GM18507 (cell line): ENCODE data around the gene CCNL1.
A peak's percentile ranks its signal among the peaks of the same experiment; 100 is the strongest.
"Not testable (repeated sequence)": the region's sequence is repeated elsewhere in the genome, so short reads cannot be mapped to it uniquely, and the experiment has no call there.

Experiments used
- DNase-seq: peaks from one replicate; pipeline ENCODE4 v3.0.0; 2011; ENCODE audit warnings: low read depth; ENCODE audit not compliant: insufficient read length; ENCODE audit errors: extremely low spot score
- FAIRE-seq: peaks from 2 replicates; lab custom pipeline; 2011; peaks lifted over from hg19 to GRCh38; lab: Jason Lieb, UNC

The CCNL1 gene

DNA sequence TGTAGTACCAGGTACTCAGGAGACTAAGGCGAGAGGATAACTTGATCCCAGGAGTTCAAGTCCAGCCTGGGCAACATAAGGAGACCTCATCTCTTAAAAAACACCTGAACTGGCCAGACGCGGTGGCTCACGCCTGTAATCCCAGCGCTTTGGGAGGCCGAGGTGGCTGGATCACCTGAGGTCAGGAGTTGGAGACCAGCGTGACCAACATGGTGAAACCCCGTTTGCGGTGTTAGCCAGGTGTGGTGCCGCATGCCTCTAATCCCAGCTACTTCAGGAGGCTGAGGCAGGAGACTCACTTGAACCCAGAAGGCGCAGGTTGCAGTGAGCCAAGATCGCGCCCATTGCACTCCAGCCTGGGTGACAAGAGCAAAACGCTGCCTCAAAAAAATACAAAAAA, 13.4 kb upstream of the CCNL1 start:
- not testable (repeated sequence) for FAIRE-seq, DNase-seq

DNA sequence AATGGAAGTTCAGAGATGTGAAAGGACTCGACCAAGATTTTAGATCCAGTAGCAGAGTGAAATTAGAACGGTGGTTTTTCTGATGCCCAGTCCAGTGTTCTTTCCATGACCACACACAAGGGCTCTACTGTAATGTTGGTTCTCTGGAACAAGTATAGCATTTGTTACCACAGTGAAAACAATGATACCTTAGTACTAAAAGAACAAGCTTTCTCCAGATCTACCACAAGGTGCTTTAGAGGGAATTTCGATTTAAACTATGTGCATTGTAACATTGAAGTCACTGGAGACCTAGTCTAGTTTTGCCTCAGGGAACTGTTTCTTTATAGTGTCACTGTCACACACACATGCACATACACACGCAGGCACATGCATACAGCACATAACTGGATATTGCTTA, 12.8 kb upstream of the CCNL1 start:
- no peak for DNase-seq
- no peak for FAIRE-seq

- no peak for DNase-seq
- no peak for FAIRE-seq
Measured at GRCh38 chr3:157170861-157171260, 10.9 kb upstream of the CCNL1 start.

- no peak for FAIRE-seq
- no peak for DNase-seq
Measured at GRCh38 chr3:157167371-157168042, 7.6 kb upstream of the CCNL1 start.

DNA sequence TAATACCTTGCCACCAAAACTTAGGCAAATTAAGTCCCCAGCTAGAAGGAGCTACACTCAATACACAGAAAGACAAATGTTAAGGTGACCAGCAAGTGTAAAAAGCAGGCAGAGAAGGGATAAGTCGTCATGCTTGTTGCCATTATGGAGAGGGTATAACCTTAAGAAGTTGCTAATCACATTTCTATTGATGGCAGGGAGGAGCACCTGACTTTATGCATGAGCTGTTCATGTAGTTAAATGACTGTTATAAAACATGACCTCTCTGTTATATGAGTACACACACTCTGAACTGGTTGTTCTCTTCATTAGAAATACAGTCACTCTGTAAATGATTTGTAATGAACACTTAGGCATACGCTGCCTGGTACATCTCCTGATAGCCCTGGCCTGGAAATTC, 6.6 kb upstream of the CCNL1 start:
- peak; percentile 18 for FAIRE-seq
- DNase-seq, result no peak

GRCh38 chr3:157166115-157166514, 6.2 kb upstream of the CCNL1 start:
- DNase-seq (no peak), FAIRE-seq (no peak)

DNA sequence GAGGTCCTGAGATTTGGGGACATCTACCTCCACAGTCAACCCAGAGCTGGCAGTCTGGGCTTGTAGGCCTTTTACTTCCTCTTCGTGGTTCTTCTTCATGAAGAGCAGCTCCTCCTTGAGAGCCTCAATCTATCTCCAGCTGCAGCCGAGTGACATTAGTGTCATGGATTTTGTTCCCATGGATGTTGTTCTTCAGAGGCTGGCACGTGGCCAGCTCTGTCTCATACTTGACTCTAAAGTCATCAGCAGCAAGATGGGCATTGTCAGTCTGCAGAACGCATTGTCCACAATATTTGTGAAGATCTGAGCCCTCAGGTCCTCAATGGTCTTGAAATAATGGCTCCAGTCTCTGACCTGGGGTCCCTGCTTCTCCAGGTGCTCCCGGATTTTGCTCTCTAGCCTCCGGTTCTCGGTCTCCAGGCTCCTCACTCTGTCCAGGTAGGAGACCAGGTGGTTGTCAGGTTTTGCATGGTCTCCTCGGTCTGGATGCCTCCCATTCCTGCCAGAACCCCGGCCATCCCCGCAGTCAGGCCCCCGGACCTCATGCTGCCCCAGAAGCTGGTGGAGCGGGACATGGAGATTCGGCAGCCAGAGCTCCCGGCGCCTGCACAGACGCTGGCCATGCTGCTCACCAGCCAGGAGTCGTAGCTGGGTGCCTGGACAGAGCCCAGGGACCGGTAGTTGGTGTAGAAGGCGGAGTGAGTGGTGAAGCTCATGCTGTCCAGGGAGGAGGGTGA, 3.4 kb upstream of the CCNL1 start:
- DNase-seq (no peak), FAIRE-seq (no peak)

DNA sequence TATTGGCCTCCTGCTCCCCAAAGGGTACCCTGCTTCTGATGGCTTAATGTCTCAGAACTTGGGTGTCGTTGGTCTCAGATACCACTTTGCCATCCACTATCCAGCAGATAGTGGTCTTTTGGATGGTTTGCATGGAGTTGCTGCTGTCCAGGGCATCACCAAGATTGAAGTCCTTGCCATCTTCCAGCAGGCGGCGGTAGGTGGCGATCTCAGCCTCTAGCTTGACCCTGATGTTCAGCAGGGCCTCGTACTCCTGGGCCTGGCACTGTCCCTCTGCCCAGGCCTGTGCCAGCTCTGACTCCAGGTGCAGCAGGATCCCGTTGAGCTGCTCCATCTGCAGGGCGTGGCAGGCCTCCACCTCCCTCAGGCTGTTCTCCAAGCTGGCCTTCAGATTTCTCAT, 2.7 kb upstream of the CCNL1 start:
- FAIRE-seq, DNase-seq: not testable (repeated sequence)

DNA sequence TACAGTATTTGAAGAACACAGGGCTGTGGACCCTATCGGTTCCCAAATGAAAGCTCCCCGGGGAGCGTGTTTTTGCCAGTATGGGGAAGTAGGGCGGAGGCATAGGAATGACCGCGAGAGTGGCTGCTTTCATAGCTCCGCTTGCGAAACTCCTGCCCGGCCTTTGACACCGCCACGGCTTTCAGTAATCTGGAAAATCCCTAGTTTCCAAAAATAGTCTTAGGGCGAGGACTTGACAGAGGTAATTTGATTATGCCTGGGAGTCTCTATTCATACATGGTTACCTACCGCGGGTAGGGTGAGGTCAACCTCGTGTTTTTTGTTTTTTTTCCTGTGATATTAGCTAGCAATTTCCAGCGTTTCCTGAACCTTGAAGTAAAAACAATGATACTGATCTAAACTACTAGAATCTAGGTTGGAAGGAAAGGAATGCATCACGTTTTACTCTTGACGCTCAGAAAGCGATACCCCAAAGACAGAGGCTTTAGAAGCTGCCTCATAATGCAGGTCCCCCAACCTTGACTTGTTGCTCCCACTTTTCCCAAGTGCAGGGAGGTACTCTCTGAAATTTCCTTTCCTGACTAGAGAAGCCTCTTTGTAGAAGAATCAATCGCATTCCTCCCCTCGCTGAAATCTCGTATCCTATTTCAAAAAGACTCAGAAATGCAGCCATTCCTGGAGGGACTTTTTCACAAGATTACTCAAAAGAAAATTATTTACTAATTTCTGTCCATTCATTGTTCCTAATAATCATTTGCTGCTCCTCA, 894 bp upstream of the CCNL1 start:
- DNase-seq (no peak), FAIRE-seq (peak; percentile 60)

DNA sequence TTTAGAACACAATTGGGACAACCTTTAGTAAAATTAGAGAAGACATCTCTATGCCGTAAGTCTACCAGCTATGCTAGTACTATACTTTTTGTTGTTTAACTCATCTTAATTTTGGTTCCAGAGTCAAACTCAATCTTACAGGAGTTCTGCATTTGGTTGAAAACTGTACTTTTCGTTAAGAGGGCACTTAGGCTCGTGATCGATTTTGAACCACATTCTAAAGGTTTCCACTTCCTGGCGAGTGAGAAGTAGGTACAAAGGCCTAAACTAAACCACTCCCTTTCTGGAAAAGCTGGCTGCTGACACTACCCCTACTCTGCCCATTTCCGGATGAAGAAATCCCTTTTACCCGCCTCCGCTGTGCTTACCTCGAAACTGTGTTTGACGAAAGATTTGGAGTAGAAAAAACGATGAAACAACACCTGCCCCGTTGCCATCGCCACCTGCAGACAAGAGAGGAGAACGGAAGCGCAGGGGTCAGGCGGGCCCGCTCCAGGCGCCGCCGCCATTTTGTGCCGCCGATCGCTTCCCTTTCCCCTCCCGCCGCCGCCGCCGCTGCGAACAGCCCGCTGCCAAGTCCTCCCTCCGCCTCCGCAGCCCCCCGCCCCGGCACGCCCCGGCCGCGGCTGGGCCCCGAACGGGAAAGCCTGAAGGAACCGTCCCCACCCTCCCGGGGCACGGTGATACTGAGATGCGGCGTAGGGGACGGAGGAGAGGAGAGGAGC, 748 bp downstream of the CCNL1 start:
- FAIRE-seq, result peak; percentile 67
- DNase-seq, result no peak

GRCh38 chr3:157157836-157158235, 2.1 kb downstream of the CCNL1 start:
- FAIRE-seq, result no peak
- no peak for DNase-seq

GRCh38 chr3:157156837-157157635, 2.9 kb downstream of the CCNL1 start:
- DNase-seq (no peak), FAIRE-seq (no peak)

DNA sequence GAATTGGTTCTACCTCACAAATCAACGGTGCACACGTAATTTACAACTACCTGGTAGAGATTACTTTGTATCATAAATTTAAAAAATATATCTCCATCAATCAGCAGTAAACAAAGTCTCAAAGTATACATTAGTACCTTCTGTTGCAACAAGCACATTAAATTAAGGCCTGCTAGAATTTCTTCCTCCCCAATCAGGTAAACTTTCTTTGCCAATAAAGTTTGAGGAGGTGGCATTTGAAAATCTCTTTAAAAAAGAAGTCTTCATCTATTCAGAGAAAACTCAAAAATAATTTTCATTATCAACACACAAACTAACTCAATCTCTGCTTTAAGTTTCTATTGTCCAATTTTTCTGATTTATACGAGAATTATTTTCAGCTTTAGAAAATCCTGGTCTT, 4.4 kb downstream of the CCNL1 start:
- no peak for DNase-seq
- no peak for FAIRE-seq

- FAIRE-seq, result no peak
Measured at GRCh38 chr3:157154563-157155330, 5.2 kb downstream of the CCNL1 start.

DNA sequence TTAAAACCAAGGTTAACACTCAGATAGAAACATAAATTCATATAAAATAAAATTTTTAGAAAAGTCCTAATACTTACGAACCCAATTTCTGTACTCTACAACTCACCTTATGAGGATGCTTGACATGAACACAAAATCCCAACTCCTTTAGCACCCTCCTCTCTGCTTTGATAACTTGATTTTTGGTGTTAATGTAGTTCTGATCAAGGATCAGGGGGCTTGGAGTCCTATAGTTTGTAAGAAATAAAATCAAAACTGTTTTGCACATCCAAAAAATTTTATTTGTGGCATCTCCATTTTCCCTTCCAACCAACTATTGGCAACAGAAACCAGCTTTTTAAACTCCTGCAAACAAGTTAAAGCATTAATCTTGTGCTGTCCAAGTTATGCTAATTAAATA, 7.0 kb downstream of the CCNL1 start:
- FAIRE-seq (no peak), DNase-seq (no peak)

More at GRCh38 chr3:157154563-157155330, 5.2 kb downstream of the CCNL1 start:
- DNase-seq, result no peak

DNA sequence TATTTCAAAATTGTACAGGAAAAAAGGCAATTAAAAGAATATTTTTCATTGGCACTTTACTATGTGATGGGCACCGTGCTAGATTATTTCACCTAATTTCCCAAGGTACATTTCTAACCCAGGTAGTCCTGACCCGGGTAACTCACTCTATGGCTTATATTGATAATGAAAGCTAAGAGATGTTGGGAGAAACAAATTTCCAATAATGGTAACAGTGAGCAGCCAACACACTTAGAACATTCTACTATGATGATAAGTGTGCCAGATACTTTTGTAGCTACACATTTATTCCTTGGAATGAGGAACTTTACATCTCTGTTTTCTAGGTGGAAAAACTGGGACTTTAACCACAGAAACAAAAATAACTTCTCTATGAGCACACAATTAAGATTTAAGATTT, 7.5 kb downstream of the CCNL1 start:
- FAIRE-seq (no peak), DNase-seq (no peak)

DNA sequence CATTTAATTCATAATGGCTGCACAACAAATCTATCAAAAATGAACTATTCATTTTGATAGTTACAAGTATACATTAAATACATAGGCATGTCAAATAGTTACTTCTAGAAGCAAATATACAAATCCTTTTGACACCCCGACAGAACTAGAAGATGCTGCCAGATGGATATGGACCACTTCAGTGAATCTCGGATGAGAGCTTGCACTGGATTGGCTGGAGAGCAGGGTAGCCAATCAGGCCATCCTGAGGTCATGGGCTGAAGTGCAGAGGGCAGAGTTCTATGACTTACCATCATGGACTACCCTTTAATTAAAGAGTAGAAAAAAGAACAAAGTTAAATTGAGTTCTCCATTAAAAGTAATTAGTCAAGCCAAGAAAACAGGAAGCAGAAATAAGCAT, 8.3 kb downstream of the CCNL1 start:
- FAIRE-seq, result no peak
- no peak for DNase-seq

- no peak for FAIRE-seq
- DNase-seq, result no peak
Measured at GRCh38 chr3:157151151-157151550, 8.8 kb downstream of the CCNL1 start.
